GM18861 (cell line): ENCODE results near the gene SLC8A1.

Experiments used
- ATAC-seq: cut with Tn5 transposase; IDR thresholded peaks from one replicate; pipeline ENCODE4 v1.9.1; 2021; ENCODE audit not compliant: unreplicated experiment

Gene SLC8A1

DNA sequence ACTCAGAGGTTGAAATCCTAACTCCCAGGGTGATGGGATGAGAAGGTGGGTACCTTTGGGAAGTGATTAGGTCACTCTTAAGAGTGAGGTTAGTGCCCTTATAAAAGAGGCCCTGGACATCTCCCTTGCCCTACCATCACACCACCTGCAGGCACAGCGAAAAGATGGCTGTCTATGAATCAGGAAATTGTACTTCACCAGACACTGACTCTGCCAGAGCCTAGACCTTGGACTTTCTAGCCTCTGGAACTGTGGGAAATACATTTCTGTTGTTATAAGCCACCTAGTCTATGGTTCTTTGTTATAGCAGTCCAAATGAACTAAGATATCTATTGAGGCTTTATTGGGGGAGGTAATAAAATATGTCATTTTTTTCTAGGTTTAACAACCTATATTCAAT lies 203.6 kb downstream of the SLC8A1 start:
- ATAC-seq, result no peak

DNA sequence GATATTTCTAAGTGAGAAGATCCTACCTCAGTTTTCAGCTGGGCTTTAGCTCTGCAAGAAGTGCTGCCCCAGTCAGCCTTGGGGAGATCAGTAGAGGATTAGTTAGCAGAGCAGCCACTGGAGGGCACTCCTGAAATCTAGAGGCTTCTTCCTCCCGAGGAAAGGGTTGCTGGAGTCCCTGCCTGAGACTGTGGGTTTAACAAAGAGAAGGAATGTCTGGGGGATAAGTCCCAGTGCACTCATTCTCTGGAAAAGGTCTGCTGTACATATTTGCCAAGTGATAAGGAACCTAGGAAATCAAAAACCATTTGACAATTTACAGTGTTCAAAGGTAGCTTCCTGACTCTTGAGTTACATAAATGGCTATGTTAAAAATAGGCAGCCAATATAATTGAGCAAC lies 207.2 kb downstream of the SLC8A1 start:
- ATAC-seq, result peak; percentile 48

DNA sequence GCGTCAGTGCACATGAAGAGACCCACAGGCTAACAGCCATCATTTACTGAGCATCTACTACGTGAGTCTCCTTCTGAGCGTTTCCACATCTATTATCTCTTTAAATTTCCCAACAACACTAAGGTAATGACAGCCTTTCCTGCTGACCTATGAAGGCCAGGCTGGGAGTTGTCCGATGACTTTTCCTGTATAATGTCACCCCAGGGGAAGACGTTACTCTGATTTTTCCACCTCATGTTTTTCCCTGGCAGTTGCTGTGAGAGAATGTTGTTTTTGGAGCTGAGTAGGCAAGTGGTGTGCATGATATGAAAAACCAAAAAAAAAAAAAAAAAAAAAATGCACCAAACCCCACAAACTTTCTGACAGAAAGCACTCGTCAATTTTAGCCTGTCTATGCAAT lies 207.6 kb downstream of the SLC8A1 start:
- no peak for ATAC-seq

DNA sequence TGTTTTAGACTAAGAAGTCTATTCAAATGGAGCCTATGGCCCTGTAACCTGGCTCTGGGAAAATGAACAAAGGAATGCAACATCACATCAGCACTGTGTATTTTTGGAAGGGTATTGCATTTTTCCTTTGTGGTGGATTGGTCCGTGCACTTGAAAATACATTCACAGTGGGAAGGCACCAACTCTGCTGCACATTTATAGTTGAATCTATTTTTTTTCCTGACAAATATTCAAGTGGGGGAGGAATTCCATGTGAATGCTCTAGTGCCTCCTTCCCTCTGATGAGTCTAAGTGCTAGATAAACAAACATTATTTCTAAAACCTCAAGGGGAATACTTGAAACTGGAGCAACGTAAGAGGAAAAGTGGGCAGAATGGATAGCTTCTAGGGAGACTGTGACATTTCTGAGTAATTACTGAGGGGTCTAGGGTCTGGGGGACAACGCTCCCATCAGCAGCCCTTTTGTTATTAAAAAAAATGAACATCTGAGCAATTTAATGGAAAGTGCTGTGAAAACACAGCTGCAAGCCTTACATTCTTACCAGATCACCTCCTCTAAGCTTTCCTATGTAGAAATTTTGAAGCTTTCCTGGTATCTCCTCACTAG lies 208.2 kb downstream of the SLC8A1 start:
- no peak for ATAC-seq

DNA sequence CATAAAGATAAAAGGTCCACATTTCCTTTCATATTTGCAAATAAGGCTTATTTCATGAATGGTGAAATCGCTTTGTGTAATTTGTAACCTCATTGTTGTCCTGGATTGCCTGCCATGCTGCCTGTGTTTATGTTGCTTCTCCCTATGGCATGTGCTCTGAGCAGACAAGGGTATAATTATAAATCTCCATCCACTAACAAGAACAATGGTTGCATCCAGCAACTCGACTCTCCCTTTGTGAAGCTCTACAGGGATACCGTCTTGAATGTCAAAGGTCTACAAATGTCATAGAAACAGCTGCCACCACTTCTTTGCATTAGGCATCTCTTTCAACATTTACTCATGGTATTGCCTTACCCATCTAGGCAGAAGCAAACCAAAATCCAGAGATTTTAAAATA lies 209.6 kb downstream of the SLC8A1 start:
- no peak for ATAC-seq

DNA sequence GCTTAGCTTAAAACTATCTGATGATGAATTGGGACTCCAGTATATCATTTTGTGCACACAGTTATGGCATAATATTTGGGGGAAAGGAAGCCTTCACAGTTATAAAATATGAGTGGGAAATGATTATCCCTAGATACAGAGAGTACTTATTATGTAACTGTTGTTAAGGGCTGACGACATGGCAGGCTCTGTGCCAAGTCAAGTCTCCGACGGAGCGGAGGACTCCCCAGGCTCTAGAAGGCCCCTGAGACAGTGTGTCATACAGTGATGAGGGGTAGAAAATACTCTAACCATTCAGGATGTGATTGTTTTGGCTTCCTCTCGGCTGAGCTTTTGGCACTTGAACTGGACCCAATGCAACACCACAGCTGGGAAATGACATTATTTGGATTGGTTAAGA lies 211.8 kb downstream of the SLC8A1 start:
- no peak for ATAC-seq

DNA sequence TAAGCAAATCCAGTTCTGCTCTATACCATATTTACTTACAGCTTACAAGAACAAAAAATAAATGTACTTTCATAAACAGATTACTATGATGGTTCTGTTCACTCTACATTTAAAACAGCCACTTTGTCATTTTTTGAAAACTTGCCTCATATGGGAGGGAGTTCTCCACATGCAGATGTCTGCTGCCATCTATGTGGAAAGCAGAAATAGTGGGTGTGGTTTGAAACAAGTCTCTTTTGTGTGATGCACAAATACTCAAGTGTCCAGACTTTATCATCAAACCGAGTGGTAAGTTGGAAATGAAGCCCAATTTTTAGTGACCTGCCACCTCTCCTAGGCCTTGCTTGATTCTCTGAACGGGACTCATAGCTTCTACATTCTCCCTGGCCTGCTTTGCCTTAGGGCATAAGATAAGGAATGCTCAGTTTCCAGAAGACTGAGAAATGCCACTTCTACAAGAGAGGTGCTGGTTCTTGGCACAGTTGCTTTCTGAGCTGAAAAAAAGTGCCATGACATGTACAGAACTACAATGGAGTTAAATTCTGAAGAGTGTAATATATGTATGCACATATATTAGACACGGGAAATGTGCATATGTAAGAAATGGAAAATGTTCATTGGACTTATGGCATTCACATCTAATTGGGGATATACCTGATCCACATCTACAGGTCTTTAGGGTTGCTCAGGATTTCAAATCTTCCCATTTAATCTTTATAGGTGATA lies 221.0 kb downstream of the SLC8A1 start:
- no peak for ATAC-seq

DNA sequence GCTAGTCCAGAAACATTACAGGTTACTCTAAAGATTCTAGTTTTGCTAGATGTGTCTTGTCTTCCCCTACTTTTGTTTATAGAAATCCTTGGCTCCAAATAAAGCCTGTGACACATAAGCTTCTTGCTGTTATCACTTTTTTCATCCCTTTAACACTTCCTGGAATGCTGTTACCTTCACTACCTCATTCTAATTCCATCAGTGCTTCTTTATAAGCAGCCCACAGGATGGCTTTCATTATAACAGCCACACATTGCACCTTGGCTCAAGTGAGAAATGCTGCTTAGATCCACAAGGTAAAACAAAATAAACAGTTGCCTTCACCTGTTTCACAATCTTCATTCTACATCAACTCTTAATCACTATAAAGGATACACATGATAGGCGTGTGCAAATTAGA lies 221.7 kb downstream of the SLC8A1 start:
- no peak for ATAC-seq

DNA sequence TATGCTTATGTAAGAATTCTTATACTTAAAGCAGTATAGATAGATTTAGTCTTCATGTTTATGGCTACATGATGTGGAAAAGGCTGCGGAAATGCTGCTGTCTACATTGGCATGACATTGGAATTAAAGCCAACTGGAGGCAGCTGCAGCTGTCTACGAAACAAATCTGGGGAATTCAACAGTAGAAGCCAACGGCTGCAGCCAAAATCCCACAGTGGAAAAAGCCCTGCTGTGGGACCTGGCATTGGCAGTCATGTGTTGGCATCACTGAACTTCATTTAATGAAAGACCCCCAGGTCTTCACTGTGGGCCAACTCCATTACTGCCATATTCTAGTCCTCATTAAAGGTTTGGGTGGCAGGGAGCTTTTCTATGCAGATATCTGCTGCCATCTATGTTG lies 223.6 kb downstream of the SLC8A1 start:
- no peak for ATAC-seq

DNA sequence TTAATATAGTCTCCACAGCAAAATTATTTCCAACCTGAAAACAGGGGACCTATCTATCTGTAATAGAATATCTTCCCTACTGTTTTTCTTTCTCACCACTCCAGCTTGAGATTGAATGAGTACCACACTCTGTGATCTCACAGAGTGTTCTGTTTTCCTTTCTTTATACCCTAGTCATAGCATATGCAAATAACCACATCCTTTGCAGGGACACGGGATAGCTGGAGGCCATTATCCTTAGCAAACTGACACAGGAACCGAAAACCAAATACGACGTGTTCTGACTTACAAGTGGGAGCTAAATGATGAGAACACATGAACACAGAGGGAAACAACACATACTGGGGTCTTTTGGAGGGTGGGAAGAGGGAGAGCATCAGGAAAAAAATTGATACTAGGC lies 224.7 kb downstream of the SLC8A1 start:
- no peak for ATAC-seq

DNA sequence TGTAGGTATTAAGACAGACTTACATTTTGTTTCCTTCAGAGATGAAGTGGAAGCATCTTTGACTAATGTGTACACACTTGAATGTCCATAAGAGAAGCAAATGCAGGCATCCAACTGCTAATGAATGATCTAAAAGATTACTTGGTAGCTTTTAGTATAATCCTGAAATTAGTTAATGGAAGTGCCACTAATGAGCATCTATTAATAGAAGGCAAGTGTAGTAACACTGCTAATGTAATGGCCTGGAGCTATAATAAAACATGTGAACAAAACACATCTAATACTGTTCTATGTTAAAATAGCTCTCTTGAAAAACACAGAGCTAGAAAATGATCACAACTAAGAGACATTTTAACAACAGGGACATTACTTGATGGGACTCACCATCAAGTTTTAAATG lies 225.3 kb downstream of the SLC8A1 start:
- ATAC-seq, result no peak

DNA sequence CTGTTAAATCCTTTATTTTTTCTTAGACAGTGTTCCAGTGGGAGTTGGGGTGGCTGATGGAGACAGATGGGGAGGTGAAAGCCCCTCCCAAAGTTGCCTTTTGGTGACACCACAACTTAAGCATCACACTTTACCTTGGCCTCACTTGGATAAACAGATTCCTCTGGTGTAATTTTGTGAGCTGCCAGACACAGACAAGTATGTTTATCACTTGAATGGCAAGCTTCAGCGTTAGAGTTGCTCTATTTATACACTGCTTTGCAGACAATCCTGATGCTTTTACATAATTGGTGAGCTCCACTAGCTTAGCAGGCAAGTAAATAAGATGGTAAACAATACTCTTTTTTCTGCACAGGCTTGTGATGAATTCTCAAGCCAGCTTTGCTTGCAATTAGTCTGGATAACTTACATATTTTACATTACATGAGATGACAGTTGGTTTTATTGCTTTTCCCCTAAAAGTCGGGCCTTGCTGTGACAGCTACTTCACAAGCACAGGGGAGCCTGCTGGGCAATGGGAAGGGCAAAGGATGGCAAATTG lies 226.2 kb downstream of the SLC8A1 start:
- ATAC-seq, result no peak

DNA sequence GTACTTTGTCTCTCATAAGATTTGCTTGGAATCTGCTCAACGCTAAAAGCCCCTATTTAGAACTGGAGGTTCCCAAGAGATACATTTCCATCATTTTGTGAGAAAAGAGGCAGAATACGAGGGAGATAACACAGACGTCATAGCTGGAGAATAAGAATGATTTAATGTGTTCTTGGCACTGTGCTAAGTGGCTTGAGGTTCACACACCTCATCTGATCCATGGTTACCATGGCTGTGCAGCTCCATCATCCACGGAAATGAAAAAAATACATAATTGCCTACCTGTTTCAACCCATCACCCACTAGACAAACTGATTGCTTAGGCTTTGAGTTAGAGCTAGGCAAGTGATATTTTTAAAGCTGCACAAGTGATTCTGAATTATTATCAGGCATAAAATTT lies 227.6 kb downstream of the SLC8A1 start:
- ATAC-seq, result no peak

DNA sequence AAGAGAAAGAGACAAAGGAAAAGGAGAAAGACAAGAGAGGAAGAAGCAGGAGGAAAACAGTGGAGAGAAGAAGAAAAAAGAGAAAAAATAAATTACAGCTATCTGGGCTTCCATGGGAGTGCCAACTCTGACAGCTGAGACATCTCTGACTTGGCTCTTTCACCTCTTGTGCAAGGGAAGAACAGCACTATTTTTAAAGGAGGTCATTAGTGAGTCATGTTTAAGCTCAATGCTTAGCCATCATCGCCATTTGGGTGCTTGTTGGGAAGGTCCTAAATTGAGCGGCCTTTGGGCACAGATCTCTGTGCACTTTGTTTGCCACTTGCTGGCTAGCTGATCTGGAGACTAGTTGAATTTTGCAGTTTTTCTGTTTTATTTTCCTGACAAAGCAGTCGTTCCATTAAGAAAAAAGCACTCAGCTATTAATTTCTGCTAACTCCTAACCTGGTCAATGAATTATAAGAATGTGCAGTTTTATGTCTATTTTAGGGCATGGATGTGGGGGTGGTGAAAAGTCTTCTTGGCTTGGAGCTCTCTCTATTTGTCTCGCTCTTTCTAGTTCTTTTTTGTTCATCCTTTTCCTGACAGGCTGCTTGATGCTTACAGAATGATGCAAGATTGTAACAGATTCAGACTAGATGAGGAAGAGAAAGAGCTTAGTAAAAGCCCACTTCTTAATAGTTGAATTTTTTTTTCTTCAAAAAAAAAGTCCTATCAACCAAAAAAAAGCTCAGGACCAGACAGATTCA lies 231.5 kb downstream of the SLC8A1 start:
- no peak for ATAC-seq

DNA sequence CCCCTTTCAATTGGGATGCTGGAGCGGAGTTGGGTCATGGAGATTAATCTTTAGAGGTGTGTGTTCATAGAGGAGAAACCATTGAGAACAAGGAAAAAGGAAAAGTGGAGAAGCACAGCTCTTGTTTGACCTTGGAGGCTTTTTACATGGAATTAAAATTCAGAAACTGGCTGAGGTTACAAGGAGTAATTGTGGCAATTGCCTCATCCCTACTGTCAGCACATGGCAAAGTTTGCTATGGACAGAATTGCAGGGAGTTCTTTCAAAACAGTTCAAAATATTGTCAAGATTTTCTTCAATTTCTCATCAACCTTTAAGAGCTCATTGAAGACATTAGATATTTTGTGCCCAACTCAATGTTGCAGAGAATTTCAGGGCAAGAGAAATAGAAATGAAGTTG lies 232.7 kb downstream of the SLC8A1 start:
- no peak for ATAC-seq

DNA sequence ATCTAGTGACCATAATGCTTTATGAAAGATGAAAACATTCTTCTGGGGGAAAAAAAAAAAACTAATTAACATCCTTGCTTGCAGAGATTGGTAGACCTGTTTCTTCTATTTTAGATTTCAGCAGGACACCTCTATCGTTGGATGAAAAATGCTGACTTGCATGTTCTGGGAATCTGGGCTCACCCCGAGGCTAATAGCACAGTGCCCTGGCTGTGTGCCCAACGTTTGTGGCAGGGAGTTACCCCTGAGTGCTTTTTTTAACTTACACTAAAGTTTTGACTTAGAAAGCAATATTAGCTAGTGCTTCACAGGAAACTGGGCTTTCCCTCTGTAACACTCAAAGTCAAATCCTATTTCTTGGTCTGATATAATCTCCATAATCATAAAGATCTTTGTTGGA lies 233.2 kb downstream of the SLC8A1 start:
- ATAC-seq, result no peak

DNA sequence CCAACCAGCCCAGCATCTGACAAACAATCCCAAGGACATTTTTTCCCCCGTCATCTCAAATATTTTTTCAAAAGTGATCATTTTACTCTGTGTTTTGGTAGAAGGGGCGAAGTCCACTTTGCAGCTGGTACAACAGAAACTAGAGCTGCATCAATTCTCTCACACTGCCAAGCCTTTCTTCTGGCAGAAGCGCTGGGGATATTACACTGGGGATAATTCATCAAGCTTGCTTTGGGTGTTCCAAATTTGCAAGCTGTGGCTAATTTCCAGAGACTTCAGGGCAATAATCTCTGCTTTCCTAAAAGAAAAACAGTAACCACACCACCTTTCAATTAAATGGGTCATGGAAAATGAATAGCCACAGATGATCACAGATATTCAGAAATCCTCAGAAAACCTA lies 238.3 kb downstream of the SLC8A1 start:
- ATAC-seq, result no peak

DNA sequence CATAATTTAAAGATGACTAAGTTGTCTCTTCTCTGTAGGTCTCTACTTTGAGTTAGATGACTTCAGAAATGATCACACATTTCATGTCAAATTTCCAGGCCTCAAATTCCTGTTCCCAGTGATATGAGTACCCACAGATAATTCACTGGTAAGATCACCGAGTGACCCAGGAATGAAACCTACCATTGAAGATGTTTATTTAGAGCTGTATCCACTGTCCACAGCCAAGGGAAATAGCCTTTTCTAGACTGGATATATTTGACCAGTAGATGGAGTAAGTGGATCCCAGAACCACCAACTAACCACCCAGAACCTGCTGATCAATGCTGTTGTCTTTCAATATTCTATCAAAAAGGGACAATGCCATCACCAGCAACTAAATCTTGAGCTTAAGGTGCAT lies 238.8 kb downstream of the SLC8A1 start:
- ATAC-seq, result no peak

DNA sequence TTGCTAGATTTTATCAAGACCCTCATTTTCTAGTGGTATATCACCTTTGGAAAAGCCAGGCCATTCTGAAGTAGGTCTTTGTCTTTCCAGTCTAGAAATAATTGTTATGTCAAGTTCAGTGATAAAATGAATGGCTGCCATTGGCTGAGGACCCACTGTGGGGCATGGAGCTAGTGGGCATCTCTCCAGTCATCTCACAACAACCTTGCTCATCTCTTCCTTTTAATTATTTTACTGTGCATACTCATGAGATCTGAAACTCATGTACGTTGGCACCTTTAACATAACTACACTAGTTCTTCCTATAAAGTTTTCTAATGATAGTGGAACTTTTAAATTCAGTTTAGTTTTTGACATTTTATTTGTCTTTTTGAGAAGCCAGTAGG lies 240.9 kb downstream of the SLC8A1 start:
- no peak for ATAC-seq

DNA sequence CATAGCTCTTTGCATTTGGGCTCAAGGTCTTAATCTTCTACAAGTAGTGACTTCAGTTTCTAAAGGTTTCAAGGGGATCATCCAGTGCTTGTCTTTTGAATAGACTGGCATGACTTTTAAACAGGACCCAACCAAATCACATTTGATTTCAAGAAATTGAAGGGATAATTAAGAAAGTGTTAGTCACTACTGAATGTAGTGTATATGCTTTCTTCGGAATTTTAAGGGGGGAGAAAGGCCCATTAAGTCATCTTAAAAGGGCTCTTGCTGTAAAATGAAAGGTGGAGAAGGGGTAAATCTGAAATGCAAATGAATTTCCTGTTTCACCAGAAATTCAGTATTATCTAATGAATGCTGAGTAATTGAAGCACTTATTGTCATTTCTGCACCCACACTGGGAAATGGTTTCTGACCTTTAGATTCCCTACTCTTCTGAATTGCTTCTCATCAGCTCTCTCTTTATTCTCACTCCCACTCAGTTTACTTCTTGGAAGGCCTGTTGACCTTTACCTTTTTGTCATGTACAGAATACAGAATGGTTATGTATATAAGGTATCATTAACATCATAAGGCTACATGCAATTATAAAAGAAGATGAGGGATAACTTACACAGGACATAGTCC lies 241.4 kb downstream of the SLC8A1 start:
- ATAC-seq, result no peak

DNA sequence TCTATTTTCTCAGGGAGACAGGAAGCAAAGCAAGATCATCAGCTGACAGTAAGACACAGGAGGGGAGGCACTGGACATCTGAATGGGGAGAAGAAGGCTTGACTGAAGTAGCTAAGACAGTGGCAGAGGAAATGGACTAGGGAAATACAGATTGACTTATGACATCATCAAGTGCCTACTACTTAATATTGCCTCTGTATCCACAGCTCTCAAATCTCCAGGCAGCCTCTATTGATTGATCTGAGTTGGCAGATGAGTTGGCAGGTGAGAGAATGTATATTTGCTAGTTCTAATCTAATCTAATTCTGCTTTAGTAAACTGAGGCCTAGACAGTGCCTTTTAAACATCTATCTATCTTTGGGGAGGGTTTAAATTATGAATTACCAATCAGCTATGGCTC lies 242.1 kb downstream of the SLC8A1 start:
- no peak for ATAC-seq

DNA sequence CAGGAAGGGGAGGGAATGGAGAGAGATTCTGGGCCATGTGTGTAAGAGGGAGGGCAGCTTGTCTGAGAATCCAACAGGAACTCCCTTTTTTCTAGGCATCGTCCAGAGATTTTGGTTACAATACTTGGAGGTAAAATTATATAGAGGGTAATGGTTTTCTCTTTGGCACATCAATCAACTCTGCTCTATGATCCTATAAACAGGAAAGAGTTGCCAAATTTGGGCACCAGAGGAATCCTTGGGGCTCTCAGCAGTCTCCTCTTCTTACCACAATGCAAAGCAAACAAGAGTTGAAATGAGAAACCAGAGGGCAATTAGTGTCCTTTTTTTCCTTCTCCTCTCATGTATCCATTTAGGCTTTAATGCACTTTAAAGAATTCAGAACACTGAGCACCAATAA lies 243.4 kb downstream of the SLC8A1 start:
- ATAC-seq, result no peak
